Heart left ventricle (tissue), 13 donors: ENCODE data around the gene GOLT1B.

ENCODE experiments used
- CTCF ChIP-seq, 12 donors: fragments of 200-600 bp; sonication (generic) in 4 of 12; IDR thresholded peaks; one replicate each; pipeline versions ENCODE4 v1.5.0 to v1.8.0; 2018 to 2022; ENCODE audit warnings: antibody characterized with exemption in 12 of 12, mild to moderate bottlenecking in 5 of 12
- POLR2A ChIP-seq, 2 donors: fragments of 450-650 bp; IDR thresholded peaks; one replicate each; pipeline ENCODE4 v1.6.1; 2017; ENCODE audit warnings: antibody characterized with exemption in 2 of 2, mild to moderate bottlenecking in 2 of 2, moderate library complexity in 2 of 2
- donor health status: ischemic (EF 13 %, LVEDD 7.1; RV severe dilation, severe dysfunction).
- donor health status: DM: no; HTN: yes; CAD: no.
- donor health status: DM: no; HTN: no; CAD: no.
- donor health status: ischemic (EF 25% LVEDD 6.9; RV normal size, moderate dysfunction).
- donor health status: ischemic (EF 25% LVEDD 5.7; RV mildly dilated, moderate dysfunction).
- donor health status: ischemic (EF 35%, LVEDD 5.7; RV mildly dilated, moderate dysfunction).
- donor health status: nonischemic (EF 11% LVEDD 7.7; RV severe dilation, severe dysfunction).
- donor health status: DM: yes; HTN: yes; CAD: no.
- donor health status: PGD.
- donor health status: ischemic (EF 29% LVEDD 5.4; RV normal size, mild dysfunction).
- donor health status: nonischemic (EF 23%, LVEDD 6.1; RV moderate dilation, normal function).

GRCh38 chr12:21478756-21479455, 22.7 kb upstream of the GOLT1B start:
- TF ChIP-seq CTCF (IDR thresholded peaks at IDR 0.05) (no peak), POLR2A (IDR thresholded peaks at IDR 0.05) (no peak)
